Measurements from ENCODE around the gene COA7. TPM values are rescaled to one million over a fixed set of nuclear protein-coding genes. Genes with fewer than 3 reads are reported as not detected.

Gene COA7
- polyA plus RNA-seq, 3 donors: 4.8 to 8.5 (median 6.2) TPM

DNA sequence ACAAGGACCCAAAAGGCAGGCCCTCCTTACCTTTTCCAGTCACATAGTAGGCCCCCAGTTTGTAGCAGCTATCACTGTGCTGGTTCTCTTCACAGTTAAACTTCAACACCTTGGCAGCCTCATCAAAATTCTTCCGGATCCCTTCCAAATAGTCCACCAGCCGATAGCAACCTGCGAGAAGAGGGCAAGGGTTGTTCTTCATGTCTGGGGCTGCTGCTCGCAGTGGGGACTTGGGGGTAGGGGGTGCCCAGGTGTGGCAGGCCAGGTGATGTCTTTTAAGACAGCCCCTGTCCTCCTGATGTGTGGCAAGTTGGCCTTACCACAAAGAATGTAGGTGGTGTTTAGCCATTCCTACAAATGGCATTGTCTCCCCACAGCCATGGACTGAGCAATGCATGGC, 5.5 kb downstream of the COA7 start:
- H3K4me1 ChIP-seq (ENCODE audit: control insufficient read depth in 1 of 2, insufficient read depth in 2 of 2, low read length in 2 of 2): peaks cover 6 to 9% of the 10 kb centered on the region in 2 donors
- Mint-ChIP-seq H3K27me3 (ENCODE audit: low read depth in 3 of 3) (peaks cover 0 to 3% (median 0%) of the 10 kb centered on the region in 3 donors), H3K4me1 (peaks cover 13% of the 10 kb centered on the region), H3K9me3 (no peaks in the 10 kb centered on the region), H3K36me3 (peaks cover 32 to 46% of the 10 kb centered on the region in 2 donors), H3K4me3 (no peak overlapping the region), H3K27ac (peak overlapping the region in 1 of 7 donors; percentile 14)
- intact Hi-C loops (cut with micrococcal nuclease): loop anchor here (10.0 kb wide), 2 partner anchors 288 to 638 kb away; partner anchors contain the start of genes BTF3L4 (in 1 of the 2), ORC1 (in 1 of the 2), PRPF38A (in 1 of the 2) and TXNDC12 (in 1 of the 2)
- H3K27ac ChIP-seq (ENCODE audit: low read depth in 1 of 2, low read length in 2 of 2): no peak overlapping the region
- no peak overlapping the region for H3K4me2 ChIP-seq (replicated peaks; ENCODE audit: extremely low read depth, low read length, poor library complexity, severe bottlenecking)
- H3K36me3 ChIP-seq (replicated peaks in 1 of 2; ENCODE audit: control insufficient read depth in 1 of 2, insufficient read depth in 2 of 2, low read length in 2 of 2): peaks cover 27 to 40% of the 10 kb centered on the region in 2 donors
- H4K20me1 ChIP-seq (ENCODE audit: insufficient read depth, low read length): no peaks in the 10 kb centered on the region
- H3K9me3 ChIP-seq (replicated peaks in 1 of 2; ENCODE audit: control insufficient read depth in 1 of 2, insufficient read depth in 1 of 2, low read length in 2 of 2): no peaks in the 10 kb centered on the region
- DNase-seq: no peak
- H2AFZ ChIP-seq (ENCODE audit: insufficient read depth, low read depth, low read length, poor library complexity, severe bottlenecking): no peak overlapping the region
- H3K4me3 ChIP-seq (replicated peaks in 1 of 3; ENCODE audit: low read depth in 2 of 3, low read length in 3 of 3): no peak overlapping the region
- no CpG with 5 or more reads among the region's 4 CpGs for WGBS (ENCODE audit: insufficient coverage)
- H3K79me2 ChIP-seq (ENCODE audit: insufficient read depth, low read length): peaks cover 46% of the 10 kb centered on the region
- TF ChIP-seq, protein P1, sequence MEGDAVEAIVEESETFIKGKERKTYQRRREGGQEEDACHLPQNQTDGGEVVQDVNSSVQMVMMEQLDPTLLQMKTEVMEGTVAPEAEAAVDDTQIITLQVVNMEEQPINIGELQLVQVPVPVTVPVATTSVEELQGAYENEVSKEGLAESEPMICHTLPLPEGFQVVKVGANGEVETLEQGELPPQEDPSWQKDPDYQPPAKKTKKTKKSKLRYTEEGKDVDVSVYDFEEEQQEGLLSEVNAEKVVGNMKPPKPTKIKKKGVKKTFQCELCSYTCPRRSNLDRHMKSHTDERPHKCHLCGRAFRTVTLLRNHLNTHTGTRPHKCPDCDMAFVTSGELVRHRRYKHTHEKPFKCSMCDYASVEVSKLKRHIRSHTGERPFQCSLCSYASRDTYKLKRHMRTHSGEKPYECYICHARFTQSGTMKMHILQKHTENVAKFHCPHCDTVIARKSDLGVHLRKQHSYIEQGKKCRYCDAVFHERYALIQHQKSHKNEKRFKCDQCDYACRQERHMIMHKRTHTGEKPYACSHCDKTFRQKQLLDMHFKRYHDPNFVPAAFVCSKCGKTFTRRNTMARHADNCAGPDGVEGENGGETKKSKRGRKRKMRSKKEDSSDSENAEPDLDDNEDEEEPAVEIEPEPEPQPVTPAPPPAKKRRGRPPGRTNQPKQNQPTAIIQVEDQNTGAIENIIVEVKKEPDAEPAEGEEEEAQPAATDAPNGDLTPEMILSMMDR (IDR thresholded peaks at IDR 0.05): no peak
- no peak overlapping the region for H3K9ac ChIP-seq (ENCODE audit: insufficient read depth, low read length, poor library complexity, severe bottlenecking)
- H3K27me3 ChIP-seq (ENCODE audit: control insufficient read depth in 2 of 2, insufficient read depth in 2 of 2, low read length in 2 of 2): no peaks in the 10 kb centered on the region

DNA sequence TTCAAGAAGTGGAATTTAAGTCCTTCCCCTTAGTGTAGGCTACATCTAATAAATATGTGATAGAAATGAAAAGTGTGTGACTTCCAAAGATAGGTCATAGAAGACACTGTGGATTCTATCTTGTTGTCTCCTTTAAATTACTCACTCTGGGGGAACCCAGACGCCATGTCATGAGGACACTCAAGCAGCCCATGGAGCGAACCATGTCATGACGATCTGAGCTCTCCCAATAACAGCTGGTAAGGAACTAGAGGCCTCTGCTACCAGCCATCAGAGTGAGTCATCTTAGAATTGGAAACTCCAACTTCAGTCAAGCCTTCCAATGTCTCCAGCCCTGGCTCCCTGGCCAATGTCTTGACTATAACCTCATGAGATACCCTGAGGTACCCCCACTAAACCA, 6.3 kb downstream of the COA7 start:
- 92% methylated on average over 3 of the region's 3 CpGs for WGBS (ENCODE audit: insufficient coverage)
- peaks cover 35 to 49% of the 10 kb centered on the region in 2 donors for H3K36me3 ChIP-seq (replicated peaks in 1 of 2; ENCODE audit: control insufficient read depth in 1 of 2, insufficient read depth in 2 of 2, low read length in 2 of 2)

More for the DNA sequence above, 6.3 kb downstream of the COA7 start:
- Histone ChIP-seq H3K4me3 (replicated peaks in 1 of 3; ENCODE audit: low read depth in 2 of 3, low read length in 3 of 3) (no peak overlapping the region), H3K9me3 (replicated peaks in 1 of 2; ENCODE audit: control insufficient read depth in 1 of 2, insufficient read depth in 1 of 2, low read length in 2 of 2) (no peaks in the 10 kb centered on the region), H3K4me2 (replicated peaks; ENCODE audit: extremely low read depth, low read length, poor library complexity, severe bottlenecking) (no peak overlapping the region), H3K79me2 (ENCODE audit: insufficient read depth, low read length) (peaks cover 38% of the 10 kb centered on the region), H4K20me1 (ENCODE audit: insufficient read depth, low read length) (no peaks in the 10 kb centered on the region), H3K9ac (ENCODE audit: insufficient read depth, low read length, poor library complexity, severe bottlenecking) (no peak overlapping the region), H3K27me3 (ENCODE audit: control insufficient read depth in 2 of 2, insufficient read depth in 2 of 2, low read length in 2 of 2) (no peaks in the 10 kb centered on the region), H2AFZ (ENCODE audit: insufficient read depth, low read depth, low read length, poor library complexity, severe bottlenecking) (no peak overlapping the region), H3K27ac (ENCODE audit: low read depth in 1 of 2, low read length in 2 of 2) (no peak overlapping the region), H3K4me1 (ENCODE audit: control insufficient read depth in 1 of 2, insufficient read depth in 2 of 2, low read length in 2 of 2) (peaks cover 0 to under 1% of the 10 kb centered on the region in 2 donors)
- no peak overlapping the region for H3K4me3 Mint-ChIP-seq
- intact Hi-C loops (cut with micrococcal nuclease): loop anchor here (10.0 kb wide), 2 partner anchors 287 to 637 kb away; partner anchors contain the start of genes BTF3L4 (in 1 of the 2), ORC1 (in 1 of the 2), PRPF38A (in 1 of the 2) and TXNDC12 (in 1 of the 2)
- peak in 1 of 3 donors; percentile 54 for DNase-seq
- peaks cover 41 to 55% of the 10 kb centered on the region in 2 donors for H3K36me3 Mint-ChIP-seq
- no peaks in the 10 kb centered on the region for H3K27me3 Mint-ChIP-seq (ENCODE audit: low read depth in 3 of 3)
- no peaks in the 10 kb centered on the region for H3K9me3 Mint-ChIP-seq
- TF ChIP-seq, protein P1 (IDR thresholded peaks at IDR 0.05): no peak
- H3K4me1 Mint-ChIP-seq: peaks cover 4% of the 10 kb centered on the region
- peak overlapping the region in 2 of 7 donors; percentile 17 to 31 for H3K27ac Mint-ChIP-seq

All from CD14-positive monocyte (primary cell).